GM12875 (cell line): ENCODE results near the gene USP2.
"Not testable (repeated sequence)": the region's sequence is repeated elsewhere in the genome, so short reads cannot be mapped to it uniquely, and the experiment has no call there.

Source experiments
- H3K4me3 ChIP-seq: one replicate; pipeline ENCODE4 v1.5.1; 2011; ENCODE audit warnings: low read depth, low read length, control low read depth
- CTCF ChIP-seq: IDR thresholded peaks from 2 replicates; pipeline ENCODE4 v1.5.1; 2011; ENCODE audit warnings: low read depth, mild to moderate bottlenecking, control low read depth, inconsistent platforms, low read length, moderate library complexity, borderline replicate concordance; ENCODE audit not compliant: insufficient read depth

Gene USP2

GRCh38 chr11:119384332-119384731 lies 2.8 kb upstream of the USP2 start:
- no peak for TF ChIP-seq CTCF
- no peak overlapping the region for H3K4me3 ChIP-seq

- not testable (repeated sequence) for H3K4me3 ChIP-seq
These were observed 1.0 kb upstream of the USP2 start for GRCh38 chr11:119382513-119382912.

- no peak for TF ChIP-seq CTCF
- peak overlapping the region; percentile 44 for H3K4me3 ChIP-seq
These were observed 611 bp upstream of the USP2 start for GRCh38 chr11:119382101-119382500.

GRCh38 chr11:119380827-119381180 lies 686 bp downstream of the USP2 start:
- H3K4me3 ChIP-seq: no peak overlapping the region

GRCh38 chr11:119380160-119380826 lies 1.2 kb downstream of the USP2 start:
- TF ChIP-seq CTCF: no peak
- H3K4me3 ChIP-seq: no peak overlapping the region

More at GRCh38 chr11:119380827-119381180, 686 bp downstream of the USP2 start:
- no peak for TF ChIP-seq CTCF

- no peak overlapping the region for H3K4me3 ChIP-seq
- TF ChIP-seq CTCF: no peak
These were observed 2.5 kb downstream of the USP2 start for GRCh38 chr11:119378851-119379465.

GRCh38 chr11:119377961-119378667 lies 3.4 kb downstream of the USP2 start:
- H3K4me3 ChIP-seq: no peak overlapping the region

More at GRCh38 chr11:119377961-119378667, 3.4 kb downstream of the USP2 start:
- no peak for TF ChIP-seq CTCF
